ENCODE data around the gene PLA2G6.

- no peak for TF ChIP-seq CTCF (IDR thresholded peaks at IDR 0.05)
- no peak for TF ChIP-seq POLR2A (IDR thresholded peaks at IDR 0.05)
These were observed 99.4 kb downstream of the PLA2G6 start for GRCh38 chr22:38081941-38082828.

Data from lower leg skin (tissue), 3 donors.